HEK293T (cell line): ENCODE data around the gene FAS.

Experiments used
- FOXK2 ChIP-seq: fragments of 450-650 bp; IDR thresholded peaks from 2 replicates; pipeline ENCODE4 v1.6.1; 2016; ENCODE audit warnings: mild to moderate bottlenecking
- FOXM1 ChIP-seq: fragments of 450-650 bp; IDR thresholded peaks from 2 replicates; pipeline ENCODE4 v1.6.1; 2017; ENCODE audit warnings: mild to moderate bottlenecking, borderline replicate concordance
- LEF1 ChIP-seq: fragments of 450-650 bp; IDR thresholded peaks from 2 replicates; pipeline ENCODE4 v1.6.1; 2017; ENCODE audit warnings: mild to moderate bottlenecking, borderline replicate concordance
- PKNOX1 ChIP-seq: fragments of 450-650 bp; IDR thresholded peaks from 2 replicates; pipeline ENCODE4 v1.6.1; 2016
- SUZ12 ChIP-seq: fragments of 450-650 bp; IDR thresholded peaks from 2 replicates; pipeline ENCODE4 v1.6.1; 2016; ENCODE audit warnings: mild to moderate bottlenecking

- no peak for TF ChIP-seq PKNOX1
- TF ChIP-seq FOXK2: no peak
- no peak for TF ChIP-seq FOXM1
- no peak for TF ChIP-seq LEF1
- no peak for TF ChIP-seq SUZ12
These were observed 22.2 kb upstream of the FAS start for GRCh38 chr10:88968391-88968790.
